Measurements from ENCODE around the gene GNAT1. TPM values are rescaled to one million over a fixed set of nuclear protein-coding genes. Genes with fewer than 3 reads are reported as not detected.

Gene GNAT1
- total RNA-seq, 4 donors from 2014 or later: not detected

GRCh38 chr3:50179710-50180109 is 11.7 kb upstream of the GNAT1 start:
- DNase-seq: no peak
- intact Hi-C loops (cut with DNase I): no loop called here
- H3K27me3 ChIP-seq: no peaks in the 10 kb centered on the region
- no peaks in the 10 kb centered on the region for H3K9me3 ChIP-seq
- WGBS, 2 donors: 47 to 91% methylated on average over 2 of the region's 2 CpGs
- peaks cover 6 to 8% of the 10 kb centered on the region in 2 donors for H3K36me3 ChIP-seq
- H3K4me3 ChIP-seq (replicated peaks in 1 of 3): no peak overlapping the region
- no peaks in the 10 kb centered on the region for H3K4me1 ChIP-seq
- TF ChIP-seq, protein P1, sequence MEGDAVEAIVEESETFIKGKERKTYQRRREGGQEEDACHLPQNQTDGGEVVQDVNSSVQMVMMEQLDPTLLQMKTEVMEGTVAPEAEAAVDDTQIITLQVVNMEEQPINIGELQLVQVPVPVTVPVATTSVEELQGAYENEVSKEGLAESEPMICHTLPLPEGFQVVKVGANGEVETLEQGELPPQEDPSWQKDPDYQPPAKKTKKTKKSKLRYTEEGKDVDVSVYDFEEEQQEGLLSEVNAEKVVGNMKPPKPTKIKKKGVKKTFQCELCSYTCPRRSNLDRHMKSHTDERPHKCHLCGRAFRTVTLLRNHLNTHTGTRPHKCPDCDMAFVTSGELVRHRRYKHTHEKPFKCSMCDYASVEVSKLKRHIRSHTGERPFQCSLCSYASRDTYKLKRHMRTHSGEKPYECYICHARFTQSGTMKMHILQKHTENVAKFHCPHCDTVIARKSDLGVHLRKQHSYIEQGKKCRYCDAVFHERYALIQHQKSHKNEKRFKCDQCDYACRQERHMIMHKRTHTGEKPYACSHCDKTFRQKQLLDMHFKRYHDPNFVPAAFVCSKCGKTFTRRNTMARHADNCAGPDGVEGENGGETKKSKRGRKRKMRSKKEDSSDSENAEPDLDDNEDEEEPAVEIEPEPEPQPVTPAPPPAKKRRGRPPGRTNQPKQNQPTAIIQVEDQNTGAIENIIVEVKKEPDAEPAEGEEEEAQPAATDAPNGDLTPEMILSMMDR (IDR thresholded peaks at IDR 0.05): no peak
- TF ChIP-seq POLR2A (IDR thresholded peaks at IDR 0.05): no peak
- H3K27ac ChIP-seq: no peak overlapping the region

- Histone ChIP-seq H3K27me3 (no peaks in the 10 kb centered on the region), H3K4me1 (no peaks in the 10 kb centered on the region), H3K27ac (no peak overlapping the region), H3K4me3 (replicated peaks in 1 of 3) (no peak overlapping the region), H3K9me3 (no peaks in the 10 kb centered on the region), H3K36me3 (peaks cover 0 to 8% of the 10 kb centered on the region in 2 donors)
- TF ChIP-seq, protein P1 (IDR thresholded peaks at IDR 0.05): no peak
- TF ChIP-seq POLR2A (IDR thresholded peaks at IDR 0.05): no peak
- 94 to 100% methylated on average over 4 of the region's 5 CpGs for WGBS, 2 donors
- DNase-seq: no peak
- intact Hi-C loops (cut with DNase I): no loop called here
Measured at GRCh38 chr3:50181985-50182384, 9.4 kb upstream of the GNAT1 start.

- WGBS, 2 donors: 84 to 87% methylated on average over 12 to 26 of the region's 26 CpGs
- Histone ChIP-seq H3K9me3 (no peaks in the 10 kb centered on the region), H3K27me3 (no peaks in the 10 kb centered on the region)
Measured at GRCh38 chr3:50182533-50183099, 8.8 kb upstream of the GNAT1 start.

DNA sequence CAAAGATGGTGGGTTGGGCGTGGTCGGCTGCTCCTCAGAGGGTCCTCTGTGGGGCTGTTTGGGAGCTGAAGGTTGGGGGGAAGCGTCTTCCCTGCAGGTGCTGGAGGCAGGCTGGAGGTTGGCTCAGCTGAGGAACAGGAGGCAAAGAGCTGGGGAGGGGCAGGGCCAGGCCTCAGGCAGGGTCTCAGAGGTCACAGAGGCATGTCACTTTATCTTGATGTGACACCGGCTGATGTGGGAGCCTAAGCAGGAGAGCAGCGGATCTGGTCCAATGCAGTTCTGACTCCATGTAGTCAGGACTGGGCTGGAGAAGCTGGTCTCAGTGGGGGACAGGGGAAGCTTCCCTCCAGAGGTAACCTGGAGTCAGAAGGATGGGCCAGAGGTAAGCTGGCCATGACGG is 7.7 kb upstream of the GNAT1 start:
- Histone ChIP-seq H3K9me3 (no peaks in the 10 kb centered on the region), H3K36me3 (peaks cover 0 to 8% of the 10 kb centered on the region in 2 donors), H3K4me1 (no peaks in the 10 kb centered on the region), H3K27me3 (no peaks in the 10 kb centered on the region), H3K27ac (no peak overlapping the region), H3K4me3 (replicated peaks in 1 of 3) (no peak overlapping the region)
- no peak for DNase-seq
- intact Hi-C loops (cut with DNase I): no loop called here
- TF ChIP-seq, protein P1 (IDR thresholded peaks at IDR 0.05): no peak
- TF ChIP-seq POLR2A (IDR thresholded peaks at IDR 0.05): no peak
- WGBS, 2 donors: 90 to 97% methylated on average over 2 to 6 of the region's 6 CpGs

More at GRCh38 chr3:50182533-50183099, 8.8 kb upstream of the GNAT1 start:
- Histone ChIP-seq H3K27ac (no peak overlapping the region), H3K36me3 (peaks cover 0 to 8% of the 10 kb centered on the region in 2 donors), H3K4me3 (replicated peaks in 1 of 3) (no peak overlapping the region), H3K4me1 (no peaks in the 10 kb centered on the region)
- no peak for DNase-seq
- TF ChIP-seq, protein P1 (IDR thresholded peaks at IDR 0.05): no peak
- no peak for TF ChIP-seq POLR2A (IDR thresholded peaks at IDR 0.05)
- intact Hi-C loops (cut with DNase I): no loop called here

GRCh38 chr3:50184242-50184978 is 7.0 kb upstream of the GNAT1 start:
- WGBS, 2 donors: 86 to 95% methylated on average over 7 to 20 of the region's 21 CpGs
- H3K4me1 ChIP-seq: no peaks in the 10 kb centered on the region
- H3K4me3 ChIP-seq (replicated peaks in 1 of 3): no peak overlapping the region
- intact Hi-C loops (cut with DNase I): no loop called here
- no peak overlapping the region for H3K27ac ChIP-seq
- DNase-seq: no peak
- no peaks in the 10 kb centered on the region for H3K27me3 ChIP-seq
- peaks cover 0 to 8% of the 10 kb centered on the region in 2 donors for H3K36me3 ChIP-seq
- no peaks in the 10 kb centered on the region for H3K9me3 ChIP-seq
- TF ChIP-seq, protein P1 (IDR thresholded peaks at IDR 0.05): no peak
- no peak for TF ChIP-seq POLR2A (IDR thresholded peaks at IDR 0.05)

Data from thyroid gland (tissue), 4 donors.